CD4-positive, alpha-beta T cell treated with Interleukin-4 for 1 hour (primary cell): ENCODE data around the gene PRODH2.
A peak's percentile ranks its signal among the peaks of the same experiment; 100 is the strongest.
"Not testable (repeated sequence)": the region's sequence is repeated elsewhere in the genome, so short reads cannot be mapped to it uniquely, and the experiment has no call there.

Experiments used
- DNase-seq, 2 donors: peaks; one replicate each; pipeline ENCODE4 v3.0.0-alpha.2; 2020 to 2022

Gene PRODH2

GRCh38 chr19:35796645-35797542, 15.8 kb downstream of the PRODH2 start:
- no peak for DNase-seq

- not testable (repeated sequence) for DNase-seq
These were observed 17.1 kb downstream of the PRODH2 start for GRCh38 chr19:35795564-35795963.

DNA sequence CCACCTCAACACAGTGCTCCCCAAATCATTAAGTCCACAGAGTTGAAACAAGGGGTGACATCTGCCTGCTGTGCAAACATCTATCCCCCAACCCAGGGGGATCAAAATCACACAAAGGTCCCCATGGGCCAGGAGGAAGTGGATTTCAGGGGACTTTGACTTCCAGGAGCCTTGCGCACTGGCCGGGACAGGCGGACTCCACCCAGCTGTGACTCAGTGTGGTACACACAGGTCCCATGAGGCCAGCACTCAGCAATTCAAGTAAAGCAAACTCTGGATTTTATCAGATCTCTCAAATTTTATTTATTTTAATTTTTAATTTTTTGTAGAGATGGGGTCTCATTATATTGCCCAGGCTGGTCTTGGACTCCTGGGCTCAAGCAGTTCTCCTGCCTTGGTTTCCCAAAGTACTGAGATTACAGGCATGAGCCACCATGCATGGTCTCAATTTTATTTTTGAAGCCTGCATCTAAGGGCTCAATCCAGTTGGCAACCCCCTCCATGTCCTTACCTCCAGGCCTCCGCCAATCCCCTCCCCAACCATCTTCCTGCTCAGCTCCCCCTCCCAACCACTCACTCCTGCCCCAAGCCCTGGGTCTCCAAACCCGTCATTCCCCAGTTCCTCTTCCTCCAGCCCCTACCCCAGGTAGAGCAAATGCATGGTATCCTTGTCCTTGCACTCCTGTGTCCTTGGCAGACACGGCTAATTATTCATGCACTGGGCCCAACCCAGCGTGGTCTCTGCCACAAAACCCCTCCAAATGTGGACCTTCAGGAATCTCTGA, 19.1 kb downstream of the PRODH2 start:
- DNase-seq: no peak

GRCh38 chr19:35792888-35793287, 19.8 kb downstream of the PRODH2 start:
- DNase-seq: no peak

DNA sequence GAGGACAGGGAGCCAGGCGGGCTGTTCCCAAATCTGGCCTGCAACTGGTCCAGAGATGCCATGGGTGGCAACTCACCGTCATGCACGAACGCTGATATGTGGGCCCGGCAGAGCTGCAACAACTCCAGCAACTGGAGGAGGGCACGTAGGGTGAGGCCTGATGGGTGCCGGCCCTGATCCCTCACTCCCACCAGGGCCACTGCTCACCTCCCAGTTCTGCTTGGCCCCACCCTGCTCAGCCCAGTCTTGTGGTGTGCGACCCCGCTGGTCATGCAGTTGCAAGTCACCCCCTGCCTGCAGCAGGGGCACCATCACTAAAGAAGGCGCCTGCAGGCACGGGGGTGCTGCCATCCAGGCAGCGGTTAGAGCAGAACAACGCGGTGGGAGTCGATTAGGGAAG, 20.3 kb downstream of the PRODH2 start:
- no peak for DNase-seq

- no peak for DNase-seq
These were observed 20.8 kb downstream of the PRODH2 start for GRCh38 chr19:35791814-35792279.

- peak in 1 of 2 donors; percentile 7 for DNase-seq
These were observed 21.4 kb downstream of the PRODH2 start for GRCh38 chr19:35790981-35791813.

DNA sequence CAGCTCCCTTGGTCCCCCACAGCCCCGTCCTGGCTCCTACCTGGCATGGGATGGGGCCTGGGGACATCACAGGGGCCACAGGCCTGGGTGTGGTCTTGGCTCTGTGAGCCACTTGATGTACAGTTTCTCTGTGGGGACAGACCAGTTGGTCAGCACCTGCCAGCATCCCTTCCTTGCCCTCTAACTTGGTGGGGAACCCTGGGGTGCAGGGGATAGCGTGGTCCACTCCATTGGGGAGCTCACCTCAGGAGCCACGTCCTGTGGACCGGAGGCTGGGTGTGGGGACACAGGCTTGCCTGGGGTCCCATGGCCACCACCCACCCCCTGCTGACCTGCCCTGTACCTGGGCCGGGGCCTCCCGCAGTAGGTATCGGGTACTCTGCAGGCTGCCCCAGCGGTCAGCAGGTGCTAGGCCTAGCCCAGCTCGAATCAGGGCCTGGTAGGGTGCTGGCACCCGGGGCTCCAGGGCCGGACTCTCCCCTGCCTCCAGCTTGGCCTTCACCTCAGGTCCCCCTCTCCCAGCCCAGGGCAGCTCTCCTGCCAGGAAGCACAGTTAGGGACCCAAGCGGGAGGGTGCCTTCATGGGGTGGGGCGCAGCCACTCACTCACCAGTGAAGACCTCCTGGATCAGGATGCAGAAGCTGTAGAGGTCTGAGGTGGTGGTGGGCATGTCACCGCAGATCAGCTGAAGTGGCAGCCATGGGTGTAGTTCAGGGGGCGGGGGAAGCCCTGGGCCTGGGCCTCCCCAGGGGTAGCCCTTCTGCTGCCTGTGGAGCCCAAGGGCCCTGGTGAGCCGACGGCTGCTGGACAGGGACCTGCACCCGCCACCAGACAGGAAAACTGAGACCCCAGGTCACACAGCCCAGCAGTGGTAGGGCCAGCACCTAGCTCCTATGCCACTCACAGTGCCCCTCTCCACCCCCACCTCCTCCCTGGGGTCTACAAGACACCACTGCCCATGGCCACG, 22.4 kb downstream of the PRODH2 start:
- no peak for DNase-seq

DNA sequence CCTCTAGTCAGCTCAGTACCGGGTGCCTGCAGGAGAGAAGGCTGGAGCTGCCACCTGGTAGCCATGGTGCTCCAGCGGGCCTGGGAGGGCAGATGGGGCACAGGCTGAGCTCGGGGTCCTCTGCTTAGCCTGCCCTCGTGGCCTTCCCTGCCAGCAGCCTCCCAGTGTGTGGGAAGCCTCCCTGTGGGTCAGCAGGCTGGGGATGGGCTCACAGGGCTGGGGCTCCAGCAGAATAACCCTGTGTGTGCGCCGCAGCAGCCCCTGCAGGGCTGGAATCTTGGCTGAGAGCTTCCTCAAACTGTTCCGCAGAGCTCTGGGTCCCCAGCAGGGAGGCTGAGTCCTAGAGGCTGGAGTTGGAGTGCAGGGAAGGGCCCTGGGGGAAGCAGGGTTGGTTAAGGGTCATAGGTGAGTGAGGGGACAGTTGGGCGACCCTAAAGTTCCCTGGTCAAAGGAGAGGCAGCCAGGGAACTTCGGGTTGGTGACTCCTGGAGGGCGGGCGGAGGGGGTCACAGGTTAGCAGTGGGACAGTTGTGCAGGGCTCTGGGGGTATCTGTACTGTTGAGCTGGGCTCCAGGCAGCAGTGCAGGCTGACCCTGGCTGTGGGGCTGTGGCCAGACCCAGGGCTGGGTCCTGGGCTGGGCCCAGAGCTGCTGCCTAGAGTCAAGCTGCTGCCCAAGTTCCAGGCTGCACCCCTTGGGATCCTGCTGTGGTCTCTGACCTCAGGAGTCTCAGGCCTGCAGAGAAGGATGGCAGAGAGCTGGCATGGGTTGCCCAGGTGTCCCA, 23.3 kb downstream of the PRODH2 start:
- DNase-seq: no peak

GRCh38 chr19:35788205-35788960, 24.3 kb downstream of the PRODH2 start:
- no peak for DNase-seq

DNA sequence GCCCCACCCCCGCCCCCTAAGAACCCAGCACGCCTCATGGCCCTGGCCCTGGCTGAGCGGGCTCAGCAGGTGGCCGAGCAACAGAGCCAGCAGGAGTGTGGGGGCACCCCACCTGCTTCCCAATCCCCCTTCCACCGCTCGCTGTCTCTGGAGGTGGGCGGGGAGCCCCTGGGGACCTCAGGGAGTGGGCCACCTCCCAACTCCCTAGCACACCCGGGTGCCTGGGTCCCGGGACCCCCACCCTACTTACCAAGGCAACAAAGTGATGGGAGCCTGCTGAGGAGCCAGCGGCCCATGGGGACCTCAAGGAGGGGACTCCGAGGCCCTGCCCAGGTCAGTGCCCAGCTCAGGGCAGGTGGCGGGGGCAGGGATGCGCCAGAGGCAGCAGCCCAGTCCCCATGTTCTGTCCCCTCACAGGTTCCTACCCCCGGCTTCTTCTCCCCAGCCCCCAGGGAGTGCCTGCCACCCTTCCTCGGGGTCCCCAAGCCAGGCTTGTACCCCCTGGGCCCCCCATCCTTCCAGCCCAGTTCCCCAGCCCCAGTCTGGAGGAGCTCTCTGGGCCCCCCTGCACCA, 25.3 kb downstream of the PRODH2 start:
- no peak for DNase-seq

GRCh38 chr19:35786299-35787160, 26.1 kb downstream of the PRODH2 start:
- DNase-seq: no peak

- no peak for DNase-seq
These were observed 27.4 kb downstream of the PRODH2 start for GRCh38 chr19:35785339-35785627.

DNA sequence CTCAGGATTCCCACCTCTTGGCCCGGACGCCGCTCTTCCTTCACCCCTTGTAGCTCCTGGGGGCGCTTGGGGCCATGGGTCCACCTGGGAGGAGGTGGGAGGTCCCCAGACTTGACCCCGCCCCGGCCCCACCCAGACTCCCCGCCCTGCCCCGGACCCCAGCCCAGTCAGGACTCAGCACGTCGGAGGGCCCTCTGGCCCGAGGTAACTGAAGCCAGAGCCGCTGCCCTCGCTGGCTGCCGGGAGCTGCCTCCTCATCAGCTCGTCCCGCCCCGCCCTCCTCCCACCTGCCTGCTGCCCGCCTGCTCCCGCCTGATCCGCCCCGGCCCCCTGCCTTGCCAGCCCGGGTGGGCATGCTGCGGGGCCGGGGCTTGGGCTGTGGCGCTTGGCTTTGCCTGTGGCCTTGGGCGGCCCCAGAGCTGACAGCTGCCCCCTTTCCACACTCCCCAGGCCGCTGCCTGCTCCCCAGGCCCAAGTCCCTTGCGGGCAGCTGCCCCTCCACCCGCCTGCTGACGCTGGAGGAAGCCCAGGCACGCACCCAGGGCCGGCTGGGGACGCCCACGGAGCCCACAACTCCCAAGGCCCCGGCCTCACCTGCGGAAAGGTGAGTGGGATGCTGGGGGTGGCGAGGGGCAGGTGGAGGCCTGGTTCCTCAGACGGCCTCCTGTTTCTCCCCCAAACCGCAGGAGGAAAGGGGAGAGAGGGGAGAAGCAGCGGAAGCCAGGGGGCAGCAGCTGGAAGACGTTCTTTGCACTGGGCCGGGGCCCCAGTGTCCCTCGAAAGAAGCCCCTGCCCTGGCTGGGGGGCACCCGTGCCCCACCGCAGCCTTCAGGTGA, 27.9 kb downstream of the PRODH2 start:
- no peak for DNase-seq

GRCh38 chr19:35783469-35784434, 28.9 kb downstream of the PRODH2 start:
- no peak for DNase-seq

DNA sequence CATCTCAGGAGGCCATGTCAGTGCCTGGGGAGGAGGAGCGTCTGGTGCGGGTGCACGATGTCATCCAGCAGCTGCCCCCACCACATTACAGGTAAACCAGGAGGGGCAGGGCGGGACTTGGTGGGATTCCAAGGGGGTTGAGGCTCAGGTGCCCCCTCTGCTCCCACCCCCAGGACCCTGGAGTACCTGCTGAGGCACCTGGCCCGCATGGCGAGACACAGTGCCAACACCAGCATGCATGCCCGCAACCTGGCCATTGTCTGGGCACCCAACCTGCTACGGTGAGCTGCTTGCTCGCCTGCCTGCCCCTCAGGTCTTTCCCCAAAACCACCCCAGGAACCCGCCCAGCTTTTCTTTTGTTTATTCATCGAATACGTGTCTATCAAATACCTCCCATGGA, 30.1 kb downstream of the PRODH2 start:
- no peak for DNase-seq

DNA sequence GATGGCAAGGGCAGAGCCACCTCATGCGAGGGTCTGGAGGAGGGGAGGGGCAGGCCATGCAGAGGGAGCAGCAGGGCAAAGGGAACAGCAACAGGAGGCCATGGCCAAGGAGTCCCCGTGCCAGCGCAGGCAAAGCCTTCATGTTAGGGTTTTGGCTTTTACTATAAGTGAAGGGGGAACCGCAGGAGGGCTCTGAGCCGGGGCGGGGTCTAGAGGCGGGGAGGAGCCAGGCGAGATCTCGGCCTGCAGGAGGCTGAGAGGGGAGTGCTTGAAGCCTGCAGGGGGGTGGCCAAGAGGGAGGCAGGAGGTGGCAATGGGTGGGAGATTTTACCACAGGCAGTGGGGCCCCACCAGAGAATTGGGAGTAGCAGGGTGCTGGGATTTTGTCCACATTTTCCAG, 31.0 kb downstream of the PRODH2 start:
- DNase-seq: no peak
